ENCODE data around the gene KDM8.

KDM8 gene

DNA sequence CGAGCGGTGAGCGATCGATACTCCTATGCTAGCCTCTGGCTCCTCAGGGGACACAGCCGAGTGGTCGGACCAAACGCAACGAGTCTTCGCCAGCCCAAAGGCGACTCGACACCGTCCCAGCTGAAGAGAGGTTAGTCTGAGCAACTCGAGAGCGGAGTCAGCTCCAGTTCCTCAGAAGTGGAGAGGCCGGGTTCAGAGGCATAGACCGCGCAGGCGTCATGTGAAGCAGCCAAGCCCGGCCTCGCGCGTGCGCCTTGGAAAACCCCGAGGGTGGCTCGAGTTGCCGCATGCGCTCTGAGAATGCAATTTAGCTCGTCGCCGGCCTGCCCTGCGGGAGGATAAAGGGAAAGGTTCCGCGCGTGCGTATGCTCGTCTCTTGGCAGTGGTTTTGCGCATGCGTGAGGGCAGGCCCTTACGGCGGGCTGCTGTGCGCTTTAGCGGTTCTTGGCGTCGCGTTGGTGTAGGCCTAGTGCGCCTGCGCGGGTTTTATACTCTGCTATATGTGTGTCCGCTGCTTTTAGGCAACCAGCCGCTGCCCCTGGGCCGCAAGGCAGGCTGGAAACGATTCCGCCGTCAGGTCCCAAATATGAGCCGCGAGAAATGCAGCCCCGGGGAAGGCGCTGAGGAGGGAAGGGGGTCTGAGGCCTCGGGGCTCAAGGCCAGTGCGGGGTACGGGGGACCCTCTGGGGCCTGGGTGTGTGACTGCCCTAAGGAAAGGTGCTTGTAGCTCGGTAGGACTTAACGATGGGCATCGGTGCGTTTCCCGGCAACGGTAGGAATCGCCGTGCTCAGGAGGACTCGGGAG, at the start of gene KDM8:
KDM8 (plus strand) TSS at position 20 of the 805 bp plus-strand sequence. CDS start 6,598 bp downstream, outside the sequence.
- DNase-seq (ENCODE audit: low read depth in 2 of 2) = peak; percentile 99 to 100

DNA sequence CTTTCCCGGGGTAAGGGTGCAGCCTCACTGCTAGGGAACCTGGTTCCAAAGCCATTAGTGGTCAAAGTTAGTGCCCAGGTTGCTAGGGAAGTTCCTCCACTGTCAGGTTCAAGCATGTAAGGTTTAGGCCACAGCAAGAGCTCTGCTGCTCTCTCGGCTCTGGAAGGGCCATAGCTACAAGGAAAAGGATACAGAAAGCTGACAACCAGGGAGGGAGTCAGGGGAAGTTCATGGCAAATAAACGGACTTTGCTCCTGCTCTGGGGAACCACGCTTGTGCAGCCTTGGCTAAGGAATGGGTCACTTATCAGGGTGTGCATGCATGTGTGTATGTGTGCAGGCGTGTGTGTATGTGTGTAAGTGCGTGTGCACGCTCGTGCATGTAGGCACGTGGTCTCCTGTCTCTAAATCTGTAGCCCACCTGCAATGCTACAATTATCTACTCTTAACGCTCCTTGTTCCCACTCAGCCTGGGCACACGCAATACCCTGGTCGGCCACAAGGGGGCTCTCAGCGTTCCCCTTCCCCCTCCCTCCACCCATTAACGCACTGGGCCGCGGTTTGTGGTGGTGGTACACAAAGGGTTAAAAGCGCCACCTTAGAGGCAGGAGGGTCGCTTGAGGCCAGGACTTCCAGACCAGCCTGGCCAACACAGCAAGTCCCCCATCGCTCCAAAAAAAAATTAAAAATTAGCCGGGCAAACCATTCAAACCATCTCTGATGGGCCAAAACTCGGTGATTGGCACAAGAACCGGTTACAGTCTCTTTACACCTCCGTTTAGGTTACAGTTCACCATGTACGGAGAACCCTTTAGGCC, 48.4 kb upstream of the KDM8 start:
- peak in 1 of 2 donors; percentile 39 for DNase-seq (ENCODE audit: low read depth in 2 of 2)

DNA sequence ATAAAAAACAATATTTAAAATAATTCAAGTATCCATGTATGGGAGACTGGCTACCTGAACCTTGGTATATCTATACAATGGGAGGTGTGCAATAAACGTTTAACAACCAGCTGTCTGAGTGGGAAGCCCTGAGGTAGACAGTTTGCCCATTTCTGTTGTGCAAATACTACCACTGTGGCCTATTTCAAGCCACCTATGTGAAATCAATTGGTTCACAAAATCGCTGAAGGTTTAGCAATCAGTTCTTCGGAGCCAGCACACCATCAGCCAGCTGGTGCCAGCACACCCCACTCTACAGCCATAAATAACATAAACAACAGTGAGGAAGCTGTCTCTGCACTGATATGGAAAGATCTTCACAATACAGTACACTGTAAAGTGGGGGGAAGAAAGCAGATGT, 46.7 kb upstream of the KDM8 start:
- no peak for DNase-seq (ENCODE audit: low read depth in 2 of 2)

DNA sequence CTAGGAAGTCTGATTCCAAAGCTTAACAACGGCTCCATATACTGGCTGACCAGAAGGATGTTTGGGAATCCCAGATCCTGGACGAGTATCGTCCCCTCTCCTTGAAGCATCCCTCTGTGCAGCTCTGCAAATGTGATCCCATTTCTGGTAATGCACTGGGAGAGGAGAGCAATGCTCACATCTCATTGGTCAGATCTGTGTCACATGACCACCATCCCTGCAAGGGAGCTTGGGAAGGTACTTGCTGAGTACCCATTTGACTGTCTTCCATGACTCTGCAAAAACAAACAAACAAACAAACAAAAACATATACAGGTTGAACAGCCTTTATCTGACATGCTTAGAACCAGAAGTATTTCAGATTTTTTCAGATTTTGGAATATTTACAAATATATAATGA, 41.9 kb upstream of the KDM8 start:
- DNase-seq (ENCODE audit: low read depth in 2 of 2) = no peak

DNA sequence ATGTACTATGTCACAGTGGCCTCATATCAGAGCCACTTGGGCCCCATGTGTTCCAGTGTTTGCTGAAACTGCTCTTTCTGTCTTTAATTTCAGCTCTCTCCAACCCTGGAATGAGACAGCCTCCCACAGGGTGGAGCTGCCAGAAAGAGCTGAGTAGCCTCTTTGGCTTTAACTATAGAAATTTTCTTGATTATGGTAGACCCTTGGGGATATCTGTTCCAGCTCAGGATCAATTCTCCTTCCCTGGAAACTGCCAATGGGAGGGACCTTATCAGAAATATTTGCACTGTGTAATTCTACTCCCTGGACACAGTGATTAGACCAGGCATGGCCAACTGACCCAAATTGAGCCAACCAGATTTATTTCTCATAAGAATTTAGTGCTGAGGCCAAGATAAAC, 39.0 kb upstream of the KDM8 start:
- no peak for DNase-seq (ENCODE audit: low read depth in 2 of 2)

DNA sequence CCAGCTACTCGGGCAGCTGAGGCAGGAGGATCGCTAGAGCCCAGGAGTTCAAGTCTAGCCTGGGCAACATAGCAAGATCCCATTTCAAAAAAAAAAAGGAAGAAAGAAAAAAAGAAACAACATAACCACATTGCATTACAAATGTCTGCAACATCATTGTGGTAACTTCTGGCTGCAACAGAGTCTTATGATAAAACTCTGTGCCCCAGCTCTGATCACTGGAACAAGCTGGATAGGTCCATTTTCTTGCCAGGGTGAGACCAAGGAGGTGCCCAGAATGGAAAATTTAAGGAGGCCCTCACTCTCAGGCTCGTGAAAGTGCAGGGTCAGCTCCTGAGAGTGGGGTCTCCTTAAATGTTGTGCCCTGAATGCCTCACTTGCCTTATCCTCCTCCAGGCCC, 37.8 kb upstream of the KDM8 start:
- no peak for DNase-seq (ENCODE audit: low read depth in 2 of 2)

DNA sequence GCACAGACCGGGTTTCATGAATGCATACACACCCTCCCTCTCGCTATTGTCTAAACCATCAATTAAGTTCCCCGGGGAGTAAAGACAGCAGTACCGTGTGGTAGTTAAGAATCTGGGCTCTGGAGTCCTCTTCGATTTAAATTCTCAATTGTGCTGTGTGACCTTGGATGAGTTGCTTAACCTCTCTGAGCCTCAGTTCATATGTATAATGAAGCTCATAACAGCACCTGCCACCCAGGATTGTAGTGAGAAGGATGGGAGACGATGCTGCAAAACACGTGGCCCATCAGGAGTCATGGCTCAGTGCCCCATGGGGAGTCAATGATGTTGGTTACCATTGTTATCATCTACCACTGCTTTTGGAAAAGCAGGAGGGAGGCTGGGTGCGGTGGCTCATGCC, 34.5 kb upstream of the KDM8 start:
- DNase-seq (ENCODE audit: low read depth in 2 of 2) = no peak

DNA sequence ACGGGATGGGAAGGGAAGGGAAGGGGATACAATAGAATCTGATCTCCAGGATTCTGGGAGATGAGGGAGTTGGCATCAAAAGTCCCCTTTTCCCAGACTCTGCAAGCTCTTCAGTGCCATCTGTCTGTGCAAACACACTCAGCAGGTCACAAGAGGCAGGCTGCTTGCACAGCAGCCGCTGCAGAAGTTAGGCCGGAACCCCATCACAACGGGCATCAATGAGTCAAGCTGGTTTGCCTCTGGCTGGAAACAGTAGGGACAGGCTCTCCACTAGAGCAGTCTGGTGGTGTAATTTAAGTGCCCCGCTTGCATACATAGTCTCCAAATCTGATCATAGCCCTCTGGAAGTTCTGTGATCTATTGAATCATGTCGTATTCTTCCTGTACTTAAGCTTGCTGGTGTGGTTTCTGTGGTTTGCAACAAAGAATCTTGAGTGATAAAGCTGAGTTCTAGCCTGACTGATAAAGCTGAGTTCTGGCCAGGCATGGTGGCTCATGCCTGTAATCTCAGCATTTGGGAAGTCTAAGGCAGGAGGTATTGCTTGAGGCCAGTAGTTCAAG, 33.7 kb upstream of the KDM8 start:
- DNase-seq (ENCODE audit: low read depth in 2 of 2) = peak in 1 of 2 donors; percentile 55

DNA sequence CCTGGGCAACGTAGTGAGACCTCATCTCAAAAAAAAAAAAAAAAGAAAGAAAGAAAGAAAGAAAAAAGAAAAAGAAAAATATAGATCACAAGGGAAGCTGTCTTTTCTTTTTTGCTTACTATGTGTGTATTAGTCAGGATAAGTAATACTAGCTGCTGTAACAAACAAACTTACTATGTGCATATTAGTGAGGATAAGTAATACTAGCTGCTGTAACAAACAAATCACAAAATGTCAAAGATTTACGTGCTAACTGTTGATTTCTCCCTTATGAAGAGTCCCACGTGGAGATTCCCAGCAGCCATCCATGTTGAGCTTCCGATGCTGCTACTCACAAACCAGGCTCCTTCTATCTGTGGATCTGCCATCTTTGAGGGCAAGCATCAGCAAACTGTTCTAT, 31.7 kb upstream of the KDM8 start:
- no peak for DNase-seq (ENCODE audit: low read depth in 2 of 2)

DNA sequence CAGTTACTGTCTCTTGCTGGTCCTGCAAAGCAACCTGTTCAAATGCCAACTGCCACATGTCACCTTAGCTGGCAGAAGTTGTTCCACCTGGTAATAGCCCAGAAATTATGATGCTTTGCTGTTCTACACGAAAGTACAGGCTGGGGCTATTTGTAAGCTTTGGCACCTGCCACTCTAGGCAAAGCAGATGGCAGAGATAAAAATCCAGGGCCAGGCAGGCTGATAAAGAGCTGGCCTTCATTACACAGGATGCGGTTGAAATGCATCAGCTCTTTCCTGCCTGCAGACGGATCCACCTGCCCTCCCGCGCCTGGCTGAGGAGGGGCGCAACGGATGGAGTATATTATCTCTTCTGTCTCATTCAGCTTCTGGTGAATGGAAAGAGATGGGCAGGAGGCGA, 29.3 kb upstream of the KDM8 start:
- no peak for DNase-seq (ENCODE audit: low read depth in 2 of 2)

DNA sequence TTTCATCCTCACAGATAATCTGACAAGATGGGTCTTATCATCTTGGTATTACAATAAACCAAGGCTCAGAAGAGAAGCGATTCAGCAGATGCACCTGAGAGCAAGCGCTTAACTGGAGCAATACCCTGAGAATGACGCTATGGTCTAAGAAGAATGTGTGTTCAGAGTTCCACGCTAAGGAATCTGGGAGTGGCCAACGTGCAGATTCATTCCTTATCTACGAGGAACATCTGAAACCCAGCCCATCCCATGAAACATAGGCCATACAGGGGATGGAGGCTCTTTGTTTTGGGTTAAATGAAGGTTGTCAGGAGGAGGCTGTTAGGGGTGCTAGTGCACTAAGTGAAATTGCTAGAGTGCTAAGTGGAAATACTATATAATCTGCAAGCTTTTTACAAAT, 28.5 kb upstream of the KDM8 start:
- no peak for DNase-seq (ENCODE audit: low read depth in 2 of 2)

DNA sequence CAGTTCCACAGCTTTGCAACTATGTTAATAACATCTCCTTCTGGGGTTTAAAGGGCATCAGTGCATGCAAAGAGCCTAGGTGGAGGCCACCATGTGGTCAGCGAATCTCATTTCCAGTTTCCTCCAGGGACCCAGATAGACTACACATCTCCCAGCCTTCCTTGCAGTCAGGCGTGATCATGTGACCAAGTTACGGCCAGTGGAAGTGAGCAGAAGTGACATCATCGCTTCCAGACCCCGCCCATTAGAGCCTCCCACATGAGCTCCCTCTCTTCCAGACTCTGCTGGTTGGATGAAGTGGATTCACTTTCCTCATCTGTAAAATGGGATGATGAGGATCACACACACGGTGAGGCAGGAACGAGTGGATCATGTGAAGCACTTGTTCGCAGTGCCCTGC, 27.4 kb upstream of the KDM8 start:
- no peak for DNase-seq (ENCODE audit: low read depth in 2 of 2)

DNA sequence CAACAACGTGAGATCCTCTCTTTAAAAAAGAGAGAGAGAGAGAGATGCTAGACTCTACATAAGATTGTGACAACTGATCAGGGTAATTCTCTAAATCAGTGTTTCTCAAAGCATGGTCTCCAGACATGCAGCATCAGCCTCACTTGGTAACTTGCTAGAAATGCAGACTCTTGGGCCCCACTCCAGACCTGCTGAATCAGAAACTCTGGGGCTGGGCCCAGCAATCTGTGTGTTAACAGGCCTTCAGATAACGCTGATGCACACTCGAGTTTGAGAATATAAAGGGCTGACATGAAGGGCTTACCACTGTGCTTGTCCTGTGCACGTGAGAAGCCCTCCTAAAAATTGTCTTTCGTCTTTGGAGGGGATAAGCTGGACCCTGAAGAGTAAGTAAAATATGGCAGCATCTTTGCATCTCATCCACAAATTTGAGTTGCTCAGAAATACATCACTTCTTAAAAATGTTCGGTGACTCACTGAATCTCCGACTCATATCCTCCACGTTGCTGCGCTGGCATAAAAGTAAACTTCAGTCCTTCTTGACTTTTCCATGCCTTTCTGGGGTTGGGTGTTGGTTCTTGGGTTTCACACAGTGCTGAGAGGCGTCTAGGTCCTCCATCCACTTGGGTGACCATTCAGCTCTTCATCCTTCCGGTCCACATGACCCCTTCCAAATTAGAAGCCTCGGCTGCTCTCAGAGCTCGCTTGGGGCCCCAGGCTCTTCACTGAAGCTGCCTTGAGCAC, 26.1 kb upstream of the KDM8 start:
- DNase-seq (ENCODE audit: low read depth in 2 of 2) = no peak

DNA sequence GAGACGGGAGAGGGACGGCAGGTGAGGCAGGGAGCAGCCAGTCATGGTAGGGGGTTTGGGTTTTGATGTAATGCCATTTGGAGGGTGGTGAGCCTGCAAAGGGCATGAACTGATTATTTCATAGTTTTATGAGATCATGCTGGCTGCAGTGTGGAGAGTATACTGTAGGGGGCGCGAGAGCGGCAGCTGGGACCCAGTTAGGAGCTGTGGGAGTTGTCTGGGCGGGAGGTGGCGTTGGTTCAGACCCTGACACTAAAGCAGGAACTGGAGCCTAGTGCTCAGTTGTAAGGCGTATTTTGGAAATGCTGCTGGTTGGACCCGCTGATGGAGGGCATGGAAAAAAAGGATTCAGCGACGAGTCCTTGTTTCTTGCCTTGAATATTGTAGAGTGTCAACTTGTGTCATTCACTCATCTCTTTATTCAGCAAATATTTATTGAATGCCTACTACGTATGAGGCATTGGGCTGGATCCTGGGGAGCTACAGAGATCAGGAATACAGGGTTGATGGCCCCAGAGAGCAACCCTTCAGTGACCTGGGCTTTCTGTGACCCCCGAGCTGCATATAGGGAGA, 23.7 kb upstream of the KDM8 start:
- peak; percentile 61 to 76 for DNase-seq (ENCODE audit: low read depth in 2 of 2)

DNA sequence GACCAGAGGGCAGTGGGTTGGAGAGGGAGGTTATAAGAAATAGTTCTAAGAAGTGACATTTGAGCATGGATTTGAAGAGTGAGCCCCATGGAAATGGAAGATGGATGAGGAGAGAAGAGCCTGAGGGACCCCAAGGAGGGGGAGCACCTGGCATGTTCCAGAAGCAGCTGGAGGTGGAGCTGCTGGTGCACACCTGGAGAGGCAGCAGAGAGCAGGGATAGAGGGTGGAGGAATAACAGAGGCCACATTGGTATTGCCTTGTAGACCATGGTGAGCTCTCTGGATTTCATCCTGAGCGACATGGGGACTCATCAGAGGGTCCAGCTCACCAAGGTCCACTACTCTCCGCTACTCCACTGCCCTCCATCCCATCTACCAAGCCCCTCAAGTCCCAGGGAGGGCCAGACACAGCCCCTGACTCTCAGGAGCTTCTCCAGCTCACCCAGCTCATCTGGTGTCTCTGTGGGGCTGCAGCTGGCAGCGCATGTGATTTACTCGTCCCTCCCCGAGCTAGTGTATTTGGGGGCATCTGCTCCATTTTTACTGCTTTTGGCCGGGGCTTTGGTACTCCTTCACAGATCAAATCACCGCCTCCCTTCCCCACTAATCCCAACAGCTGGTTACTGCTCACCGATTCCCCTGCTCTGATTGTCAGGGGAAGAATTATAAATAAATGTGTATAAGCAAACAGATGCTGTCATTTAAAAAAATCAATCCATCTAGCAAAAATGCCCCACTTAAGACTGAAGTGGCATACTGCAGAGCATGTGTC, 22.1 kb upstream of the KDM8 start:
- no peak for DNase-seq (ENCODE audit: low read depth in 2 of 2)

DNA sequence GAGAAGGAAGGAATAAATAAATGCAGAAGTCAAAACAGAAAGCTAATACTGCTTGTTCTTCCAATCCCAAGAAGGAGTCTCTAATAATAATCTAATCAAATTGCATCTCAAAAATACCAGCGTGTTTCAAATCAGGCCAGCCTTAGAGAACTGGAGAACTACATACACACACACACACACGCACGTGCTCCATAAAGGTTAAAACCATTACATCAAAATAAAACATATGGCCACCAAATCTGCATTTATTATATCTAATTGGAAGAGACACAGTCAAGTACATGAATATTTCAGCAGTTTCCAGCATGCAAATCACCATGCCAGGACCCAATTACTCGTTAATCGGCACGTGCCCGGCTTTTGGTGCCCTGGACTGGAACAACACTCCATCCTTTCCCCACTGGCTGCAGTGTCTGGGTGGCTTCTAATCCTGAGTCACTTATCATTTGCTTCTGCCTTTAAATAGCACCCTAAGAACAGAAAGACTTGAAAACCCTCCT, 20.4 kb upstream of the KDM8 start:
- DNase-seq (ENCODE audit: low read depth in 2 of 2) = no peak

DNA sequence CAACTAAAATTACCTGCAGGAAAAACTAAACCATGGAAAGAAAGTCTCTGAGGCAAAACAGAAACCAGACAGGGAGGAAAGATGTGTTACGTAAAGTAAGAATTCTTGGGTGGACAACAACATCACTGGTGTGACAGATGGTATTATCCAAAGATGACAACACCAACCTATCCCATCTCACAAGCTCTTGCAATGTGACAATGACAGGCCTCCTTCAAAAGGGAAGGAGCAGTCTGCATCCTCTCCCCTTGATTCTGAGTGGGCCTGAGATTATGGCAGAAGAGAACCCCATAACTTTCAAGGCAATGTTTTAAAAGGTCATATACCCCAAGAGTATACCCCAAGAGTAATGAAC, 17.6 kb upstream of the KDM8 start:
- DNase-seq (ENCODE audit: low read depth in 2 of 2) = no peak

DNA sequence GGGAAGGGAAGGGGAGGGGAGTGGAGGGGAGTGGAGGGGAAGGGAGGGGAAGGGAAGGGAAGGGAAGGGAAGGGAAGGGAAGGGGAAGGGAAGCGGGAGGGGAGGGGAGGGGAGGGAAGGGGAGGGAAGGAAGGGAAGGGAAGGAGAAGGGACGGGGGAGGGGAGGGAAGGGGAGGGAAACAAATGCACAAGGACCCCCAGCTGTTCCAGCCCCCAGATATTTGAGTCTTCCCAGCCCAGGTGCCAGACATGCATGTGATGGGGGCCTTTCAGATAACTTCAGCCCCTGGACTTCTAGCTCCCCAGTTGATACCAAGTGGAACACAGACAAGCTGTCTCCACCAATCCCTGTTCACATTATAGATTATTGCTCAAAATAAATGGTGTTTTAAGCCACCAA, 14.7 kb upstream of the KDM8 start:
- DNase-seq (ENCODE audit: low read depth in 2 of 2) = no peak

DNA sequence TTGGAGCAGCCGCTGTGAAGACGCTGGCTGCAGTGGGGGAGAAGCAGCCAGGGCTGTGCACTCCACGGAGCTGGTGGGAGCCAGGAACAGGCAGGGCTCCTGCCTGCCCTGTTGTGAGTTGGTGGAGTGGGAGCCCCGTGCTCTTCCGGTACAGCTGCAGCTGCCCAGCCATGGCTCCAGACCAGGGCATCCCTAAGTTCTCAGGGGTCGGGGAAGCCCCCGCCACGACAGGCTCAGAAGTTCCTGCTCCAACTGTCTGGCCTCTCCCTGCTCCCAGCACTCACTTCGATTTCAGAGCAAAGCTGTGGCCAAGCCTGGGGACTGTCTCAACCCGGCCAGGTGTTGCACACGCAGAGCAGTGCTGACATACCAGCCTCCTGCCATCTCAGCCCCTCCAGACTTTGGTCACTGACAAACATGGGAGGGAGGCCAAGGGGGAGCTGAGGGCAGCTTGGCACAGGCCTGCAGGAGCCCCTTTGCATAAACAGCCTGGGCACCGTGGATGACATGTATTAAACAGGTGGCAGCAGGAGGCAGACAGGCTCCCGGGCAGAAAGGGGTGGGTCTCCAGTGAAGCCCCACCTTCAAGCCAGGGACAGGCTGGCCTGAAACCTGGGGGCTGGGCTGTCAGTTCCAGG, 13.9 kb upstream of the KDM8 start:
- no peak for DNase-seq (ENCODE audit: low read depth in 2 of 2)

DNA sequence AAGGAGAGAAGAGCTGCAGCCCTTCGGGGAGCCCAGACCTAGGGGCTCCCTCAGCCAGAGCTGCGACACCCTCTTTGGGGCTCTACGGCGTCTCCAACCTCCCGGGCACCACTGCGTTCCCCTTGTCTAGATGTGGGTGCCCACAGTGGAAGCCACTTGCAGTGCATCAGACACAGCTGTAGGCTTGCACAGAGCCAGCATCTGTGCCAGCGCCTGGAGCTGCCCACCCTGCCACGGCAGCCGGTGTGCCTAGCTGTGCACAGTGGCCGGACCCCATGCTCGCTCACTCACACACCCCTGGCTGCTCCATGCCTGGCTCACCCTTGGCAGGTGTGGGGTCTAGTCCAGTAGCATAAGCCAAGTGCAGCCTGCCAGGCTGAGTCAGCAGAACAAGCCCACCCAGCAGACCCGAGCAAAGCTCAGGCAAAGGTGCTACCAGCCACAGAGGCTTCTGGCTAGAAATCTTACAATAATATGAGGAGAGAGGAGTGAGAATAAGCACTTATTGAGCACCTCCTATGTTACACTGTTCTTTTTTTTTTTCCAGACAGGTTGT, 12.9 kb upstream of the KDM8 start:
- DNase-seq (ENCODE audit: low read depth in 2 of 2) = no peak
